ENCODE data around the gene KIF5B.

DNA sequence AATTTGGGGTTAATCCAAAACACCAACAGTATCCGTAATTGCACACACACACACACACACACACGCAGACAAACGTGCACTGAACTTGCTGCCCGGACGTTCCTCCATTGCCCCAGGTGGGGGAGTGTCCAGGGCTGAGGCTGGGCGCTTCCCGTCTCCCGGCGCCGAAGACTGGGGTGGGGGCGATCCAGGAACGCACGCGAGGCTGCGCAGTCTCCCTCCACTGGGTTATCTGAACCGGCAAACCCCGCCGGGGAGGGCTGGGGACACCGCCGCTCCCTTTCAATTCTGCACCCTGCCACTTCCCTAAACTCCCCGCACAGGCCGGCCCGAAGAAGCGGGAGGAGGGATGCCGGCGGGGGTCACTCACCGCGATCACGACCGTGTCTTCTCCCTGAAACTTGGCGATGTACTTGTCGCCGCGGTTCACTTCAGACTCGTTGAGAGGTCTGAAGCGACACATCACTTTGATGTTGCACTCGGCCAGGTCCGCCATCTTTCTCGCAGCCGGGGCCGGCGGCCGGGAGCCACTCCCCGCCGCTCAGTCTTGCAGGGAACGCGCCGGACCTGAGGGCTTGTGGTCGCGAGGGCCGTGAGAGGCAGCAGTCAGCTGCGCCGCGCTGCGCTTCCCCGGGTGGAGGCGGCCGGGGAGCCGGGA lies 618 bp downstream of the KIF5B start:
- TF ChIP-seq CTCF (IDR thresholded peaks at IDR 0.05) (no peak), POLR2A (IDR thresholded peaks at IDR 0.05) (peak in 1 of 2 donors; percentile 46), EP300 (IDR thresholded peaks at IDR 0.05) (no peak)
